Inferior parietal cortex (tissue), 1 donor: ENCODE results near the gene CDC26.
"Not testable (repeated sequence)": the region's sequence is repeated elsewhere in the genome, so short reads cannot be mapped to it uniquely, and the experiment has no call there.

Experiments
- DNase-seq: peaks from one replicate; pipeline ENCODE4 v3.0.0-alpha.2; 2016; ENCODE audit errors: extremely low spot score

The CDC26 gene

GRCh38 chr9:113238859-113239232 is 36.5 kb downstream of the CDC26 start:
- DNase-seq: no peak

- no peak for DNase-seq
These were observed 37.0 kb downstream of the CDC26 start for GRCh38 chr9:113238202-113238858.

GRCh38 chr9:113237026-113237425 is 38.3 kb downstream of the CDC26 start:
- no peak for DNase-seq

- DNase-seq: not testable (repeated sequence)
These were observed 39.6 kb downstream of the CDC26 start for GRCh38 chr9:113235701-113236255.

GRCh38 chr9:113231701-113232100 is 43.7 kb downstream of the CDC26 start:
- DNase-seq: no peak

- DNase-seq: no peak
These were observed 47.2 kb downstream of the CDC26 start for GRCh38 chr9:113228130-113228665.

- DNase-seq: no peak
These were observed 47.9 kb downstream of the CDC26 start for GRCh38 chr9:113227436-113227835.

- no peak for DNase-seq
These were observed 51.4 kb downstream of the CDC26 start for GRCh38 chr9:113223963-113224362.

GRCh38 chr9:113222482-113222841 is 52.9 kb downstream of the CDC26 start:
- no peak for DNase-seq

GRCh38 chr9:113221800-113222481 is 53.4 kb downstream of the CDC26 start:
- DNase-seq: no peak

GRCh38 chr9:113221003-113221799 is 54.2 kb downstream of the CDC26 start, which contains the start of the genes FKBP15 and SLC31A1:
FKBP15 (minus strand) TSS chr9:113221277; CDS start chr9:113221243, 34 bp downstream.
SLC31A1 (plus strand) TSS chr9:113221544; CDS start chr9:113256149, 34,605 bp downstream.
- peak; percentile 98 for DNase-seq

- DNase-seq: no peak
These were observed 54.8 kb downstream of the CDC26 start for GRCh38 chr9:113220467-113221002.

GRCh38 chr9:113219969-113220368 is 55.4 kb downstream of the CDC26 start:
- no peak for DNase-seq

- no peak for DNase-seq
These were observed 56.0 kb downstream of the CDC26 start for GRCh38 chr9:113219186-113219936.
